ENCODE results near the gene KIAA0319L. TPM values are rescaled to one million over a fixed set of nuclear protein-coding genes. Genes with fewer than 3 reads are reported as not detected.

KIAA0319L gene
- total RNA-seq, 1 experiment from 2014 or later = 46.4 TPM

DNA sequence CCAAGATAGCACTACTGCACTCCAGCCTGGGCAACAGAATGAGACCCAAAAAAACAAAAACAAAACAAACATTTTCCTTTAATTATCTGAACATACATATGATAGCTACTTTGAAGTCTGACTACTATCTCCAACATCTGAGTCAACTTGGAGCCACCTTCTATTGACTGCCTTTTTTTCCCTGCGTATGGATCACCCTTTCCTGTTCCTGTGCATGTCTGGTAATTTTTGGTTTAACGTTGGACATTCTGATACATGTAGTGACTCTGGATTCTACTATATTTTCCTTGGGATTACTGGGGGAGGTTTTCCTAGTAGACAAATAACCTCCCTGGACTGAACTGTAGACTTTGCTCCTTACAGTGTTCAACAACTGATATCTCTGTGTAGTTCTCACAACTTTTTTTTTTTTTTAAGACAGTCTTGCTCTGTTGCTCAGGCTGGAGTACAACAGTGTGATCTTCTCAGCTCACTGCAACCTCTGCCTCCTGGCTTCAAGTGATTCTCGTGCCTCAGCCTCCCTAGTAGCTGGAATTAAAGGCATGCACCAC is 70.3 kb downstream of the KIAA0319L start:
- H4K8ac ChIP-seq (replicated peaks; ENCODE audit: insufficient read length, low read depth, low read length) = no peak overlapping the region
- H3K4me1 ChIP-seq (ENCODE audit: insufficient read depth, low read length) = no peaks in the 10 kb centered on the region
- no peaks in the 10 kb centered on the region for H3K79me2 ChIP-seq (ENCODE audit: insufficient read depth, low read length)
- Mint-ChIP-seq H3K36me3 (ENCODE audit: insufficient read depth in 1 of 3, low read depth in 3 of 3) (peaks cover 0 to 16% (median 10%) of the 10 kb centered on the region in 3 experiments; a peak in 6 of 7 replicates), H3K27ac (no peak overlapping the region; a peak in 1 of 7 replicates), H3K4me1 (no peaks in the 10 kb centered on the region), H3K4me3 (no peak overlapping the region), H3K9me3 (no peaks in the 10 kb centered on the region; a peak in 1 of 5 replicates), H3K27me3 (ENCODE audit: low read depth) (no peaks in the 10 kb centered on the region; the same call in 1 of the 2 replicates)
- H3K23me2 ChIP-seq (ENCODE audit: insufficient read length, low read depth, low read length, poor library complexity, severe bottlenecking) = no peaks in the 10 kb centered on the region
- peaks cover 3% of the 10 kb centered on the region for H3K79me1 ChIP-seq (ENCODE audit: insufficient read depth, low read depth, low read length, poor library complexity, severe bottlenecking)
- H3K56ac ChIP-seq (ENCODE audit: insufficient read length, low read depth, low read length) = no peak overlapping the region
- H2BK5ac ChIP-seq (ENCODE audit: insufficient read length, low read length) = no peak overlapping the region
- no peak overlapping the region for H2BK15ac ChIP-seq (ENCODE audit: low read depth, low read length)
- no peak overlapping the region for H3K4ac ChIP-seq (ENCODE audit: low read depth, low read length)
- TF ChIP-seq, protein P1, sequence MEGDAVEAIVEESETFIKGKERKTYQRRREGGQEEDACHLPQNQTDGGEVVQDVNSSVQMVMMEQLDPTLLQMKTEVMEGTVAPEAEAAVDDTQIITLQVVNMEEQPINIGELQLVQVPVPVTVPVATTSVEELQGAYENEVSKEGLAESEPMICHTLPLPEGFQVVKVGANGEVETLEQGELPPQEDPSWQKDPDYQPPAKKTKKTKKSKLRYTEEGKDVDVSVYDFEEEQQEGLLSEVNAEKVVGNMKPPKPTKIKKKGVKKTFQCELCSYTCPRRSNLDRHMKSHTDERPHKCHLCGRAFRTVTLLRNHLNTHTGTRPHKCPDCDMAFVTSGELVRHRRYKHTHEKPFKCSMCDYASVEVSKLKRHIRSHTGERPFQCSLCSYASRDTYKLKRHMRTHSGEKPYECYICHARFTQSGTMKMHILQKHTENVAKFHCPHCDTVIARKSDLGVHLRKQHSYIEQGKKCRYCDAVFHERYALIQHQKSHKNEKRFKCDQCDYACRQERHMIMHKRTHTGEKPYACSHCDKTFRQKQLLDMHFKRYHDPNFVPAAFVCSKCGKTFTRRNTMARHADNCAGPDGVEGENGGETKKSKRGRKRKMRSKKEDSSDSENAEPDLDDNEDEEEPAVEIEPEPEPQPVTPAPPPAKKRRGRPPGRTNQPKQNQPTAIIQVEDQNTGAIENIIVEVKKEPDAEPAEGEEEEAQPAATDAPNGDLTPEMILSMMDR (conservative IDR thresholded peaks at IDR 0.05) = no peak
- no peaks in the 10 kb centered on the region for H3K9me3 ChIP-seq (ENCODE audit: control insufficient read depth, low read depth, low read length)
- no peak overlapping the region for H3T11ph ChIP-seq (ENCODE audit: low read length)
- H3K23ac ChIP-seq (ENCODE audit: insufficient read length, low read depth, low read length) = no peak overlapping the region
- H3K18ac ChIP-seq (ENCODE audit: insufficient read length, low read depth, low read length) = no peak overlapping the region
- H4K91ac ChIP-seq (ENCODE audit: insufficient read length, low read depth, low read length) = no peak overlapping the region
- no peak overlapping the region for H3K27ac ChIP-seq (ENCODE audit: insufficient read length, low read depth, low read length)
- no peak for DNase-seq
- no peak overlapping the region for H2AFZ ChIP-seq (ENCODE audit: low read length)
- H4K5ac ChIP-seq (ENCODE audit: insufficient read length, low read depth, low read length) = no peak overlapping the region
- no peak overlapping the region for H3K9ac ChIP-seq (ENCODE audit: extremely low read depth, insufficient read length, low read length)
- WGBS (ENCODE audit: extremely low coverage, insufficient read length, low lambda C conversion rate) = no CpG with 5 or more reads among the region's 3 CpGs
- no peak overlapping the region for H2AK5ac ChIP-seq (ENCODE audit: insufficient read length, low read length)
- H2BK20ac ChIP-seq (ENCODE audit: low read depth, low read length, poor library complexity, severe bottlenecking) = no peak overlapping the region
- no peaks in the 10 kb centered on the region for H3K27me3 ChIP-seq (ENCODE audit: insufficient read depth, low read length)
- H3K14ac ChIP-seq (ENCODE audit: insufficient read depth, low read length) = no peak overlapping the region
- no peaks in the 10 kb centered on the region for H4K20me1 ChIP-seq (ENCODE audit: control insufficient read depth, insufficient read depth, insufficient read length)
- H2BK12ac ChIP-seq (ENCODE audit: insufficient read length, low read depth, low read length) = no peak overlapping the region
- H3K4me2 ChIP-seq (ENCODE audit: insufficient read depth, insufficient read length, low read length) = no peak overlapping the region
- H2BK120ac ChIP-seq (ENCODE audit: low read depth, low read length, poor library complexity, severe bottlenecking) = no peak overlapping the region

Measured in H9 (cell line).